Ovary (tissue), 3 donors: Measurements from ENCODE around the gene RORC.

Source experiments
- POLR2A ChIP-seq: fragments of 450-650 bp; IDR thresholded peaks from one replicate; pipeline ENCODE4 v1.6.1; 2017; ENCODE audit warnings: antibody characterized with exemption, mild to moderate bottlenecking, moderate library complexity
- TF ChIP-seq, protein P1 (sequence below), 3 donors: fragments of 450-650 bp in 2 of 3; fragments of 200-600 bp in 1 of 3; IDR thresholded peaks; one replicate each; pipeline versions ENCODE4 v1.5.1 to v1.8.0; 2016 to 2022; ENCODE audit warnings: antibody characterized with exemption in 3 of 3, mild to moderate bottlenecking in 1 of 3
- donor health status: DM: no; HTN: no; CAD: no.

DNA sequence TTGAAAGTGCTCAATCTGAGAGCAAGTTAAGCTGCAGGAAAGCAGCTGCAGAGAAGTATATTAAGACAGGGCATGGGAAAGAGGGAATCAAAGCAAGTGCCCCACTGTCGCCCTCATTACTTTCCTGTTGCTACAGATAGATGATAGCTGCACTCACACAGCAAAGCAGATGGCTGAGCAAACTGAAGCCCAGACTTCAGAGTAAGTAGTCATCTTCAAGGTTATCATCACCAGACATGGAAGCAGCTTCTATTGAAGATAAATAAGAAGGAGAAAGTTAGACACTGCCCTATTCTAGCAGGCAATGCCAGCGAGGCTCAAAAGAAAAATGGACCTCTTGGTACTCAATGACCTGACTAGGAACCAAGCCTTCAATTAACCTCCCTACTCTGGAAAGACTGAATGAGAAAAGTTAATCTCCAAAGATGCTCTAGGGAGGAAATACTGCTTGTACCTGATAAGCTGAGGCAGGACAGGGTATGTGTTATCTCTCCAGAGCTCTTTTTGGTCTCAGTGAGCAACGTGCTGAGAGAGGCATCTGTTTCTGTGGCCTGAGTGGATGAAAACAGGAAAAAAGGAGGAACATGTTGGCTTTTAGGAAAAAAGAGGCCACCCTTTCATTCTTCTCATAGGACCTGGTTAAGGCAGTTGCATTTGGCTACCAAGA is 57.2 kb downstream of the RORC start:
- TF ChIP-seq, protein P1, sequence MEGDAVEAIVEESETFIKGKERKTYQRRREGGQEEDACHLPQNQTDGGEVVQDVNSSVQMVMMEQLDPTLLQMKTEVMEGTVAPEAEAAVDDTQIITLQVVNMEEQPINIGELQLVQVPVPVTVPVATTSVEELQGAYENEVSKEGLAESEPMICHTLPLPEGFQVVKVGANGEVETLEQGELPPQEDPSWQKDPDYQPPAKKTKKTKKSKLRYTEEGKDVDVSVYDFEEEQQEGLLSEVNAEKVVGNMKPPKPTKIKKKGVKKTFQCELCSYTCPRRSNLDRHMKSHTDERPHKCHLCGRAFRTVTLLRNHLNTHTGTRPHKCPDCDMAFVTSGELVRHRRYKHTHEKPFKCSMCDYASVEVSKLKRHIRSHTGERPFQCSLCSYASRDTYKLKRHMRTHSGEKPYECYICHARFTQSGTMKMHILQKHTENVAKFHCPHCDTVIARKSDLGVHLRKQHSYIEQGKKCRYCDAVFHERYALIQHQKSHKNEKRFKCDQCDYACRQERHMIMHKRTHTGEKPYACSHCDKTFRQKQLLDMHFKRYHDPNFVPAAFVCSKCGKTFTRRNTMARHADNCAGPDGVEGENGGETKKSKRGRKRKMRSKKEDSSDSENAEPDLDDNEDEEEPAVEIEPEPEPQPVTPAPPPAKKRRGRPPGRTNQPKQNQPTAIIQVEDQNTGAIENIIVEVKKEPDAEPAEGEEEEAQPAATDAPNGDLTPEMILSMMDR (IDR thresholded peaks at IDR 0.05), result no peak
- no peak for TF ChIP-seq POLR2A
